SK-N-MC (cell line): Measurements from ENCODE around the gene RTCA.

ENCODE experiments used
- DNase-seq: peaks from one replicate; pipeline ENCODE4 v3.0.0-alpha.2; 2011; ENCODE audit warnings: low read depth, low spot score
- H3K27ac ChIP-seq: fragments of 200-600 bp; sonication (generic); 2 replicates; pipeline ENCODE4 v1.5.1; 2016; ENCODE audit warnings: mixed run types
- H3K36me3 ChIP-seq: fragments of 200-600 bp; sonication (generic); 2 replicates; pipeline ENCODE4 v1.6.1; 2017; ENCODE audit warnings: antibody characterized with exemption, low read length, mixed read lengths; ENCODE audit not compliant: insufficient read depth
- H3K4me3 ChIP-seq: fragments of 200-600 bp; sonication (generic); 2 replicates; pipeline ENCODE4 v1.5.1; 2016
- H3K9ac ChIP-seq: fragments of 200-600 bp; sonication (generic); 2 replicates; pipeline ENCODE4 v1.8.0; 2017; ENCODE audit warnings: mixed run types, mixed read lengths; ENCODE audit not compliant: insufficient read length
- H3K9me3 ChIP-seq: fragments of 200-600 bp; sonication (generic); 2 replicates; pipeline ENCODE4 v1.6.1; 2017; ENCODE audit warnings: low read depth, mild to moderate bottlenecking, antibody characterized with exemption, low read length, moderate library complexity, mixed read lengths
- EZH2 ChIP-seq: fragments of 200-600 bp; sonication (generic); IDR thresholded peaks from one replicate; pipeline ENCODE4 v1.6.1; 2017; ENCODE audit warnings: antibody characterized with exemption
- FOXP2 ChIP-seq: optimal IDR thresholded peaks from 2 replicates; pipeline ENCODE3; 2011; ENCODE audit warnings: mild to moderate bottlenecking, moderate library complexity; ENCODE audit not compliant: insufficient read depth; ENCODE audit errors: extremely low read length, control extremely low read depth
- POLR2AphosphoS5 ChIP-seq: IDR thresholded peaks from 2 replicates; pipeline ENCODE4 v1.6.1; 2012; ENCODE audit warnings: mild to moderate bottlenecking, low read depth, low read length, borderline replicate concordance

RTCA gene

GRCh38 chr1:100304921-100305320, 38.9 kb downstream of the RTCA start:
- no peak overlapping the region for H3K9ac ChIP-seq

GRCh38 chr1:100305954-100306353, 39.9 kb downstream of the RTCA start:
- no peak overlapping the region for H3K27ac ChIP-seq
- no peaks in the 10 kb centered on the region for H3K36me3 ChIP-seq
- TF ChIP-seq POLR2AphosphoS5 (no peak), EZH2 (no peak), FOXP2 (no peak)
- no peak overlapping the region for H3K4me3 ChIP-seq
- no peaks in the 10 kb centered on the region for H3K9me3 ChIP-seq
- DNase-seq: no peak
- no peak overlapping the region for H3K9ac ChIP-seq

More at GRCh38 chr1:100304921-100305320, 38.9 kb downstream of the RTCA start:
- Histone ChIP-seq H3K9me3 (no peaks in the 10 kb centered on the region), H3K27ac (no peak overlapping the region), H3K36me3 (no peaks in the 10 kb centered on the region), H3K4me3 (no peak overlapping the region)
- no peak for DNase-seq
- TF ChIP-seq POLR2AphosphoS5 (no peak), FOXP2 (no peak), EZH2 (no peak)

GRCh38 chr1:100306735-100307313, 40.8 kb downstream of the RTCA start:
- DNase-seq: no peak
- H3K9ac ChIP-seq: no peak overlapping the region
- no peak overlapping the region for H3K4me3 ChIP-seq
- no peak overlapping the region for H3K27ac ChIP-seq
- H3K9me3 ChIP-seq: no peaks in the 10 kb centered on the region
- H3K36me3 ChIP-seq: no peaks in the 10 kb centered on the region
- TF ChIP-seq POLR2AphosphoS5 (no peak), EZH2 (no peak), FOXP2 (no peak)

- H3K27ac ChIP-seq: no peak overlapping the region
- TF ChIP-seq EZH2 (no peak), FOXP2 (no peak), POLR2AphosphoS5 (no peak)
- no peaks in the 10 kb centered on the region for H3K36me3 ChIP-seq
- H3K9ac ChIP-seq: no peak overlapping the region
- no peak overlapping the region for H3K4me3 ChIP-seq
- DNase-seq: no peak
- H3K9me3 ChIP-seq: no peaks in the 10 kb centered on the region
Measured at GRCh38 chr1:100308777-100309176, 42.8 kb downstream of the RTCA start.

- no peaks in the 10 kb centered on the region for H3K9me3 ChIP-seq
- no peak overlapping the region for H3K9ac ChIP-seq
- no peaks in the 10 kb centered on the region for H3K36me3 ChIP-seq
- TF ChIP-seq EZH2 (no peak), POLR2AphosphoS5 (no peak), FOXP2 (no peak)
- H3K4me3 ChIP-seq: no peak overlapping the region
- no peak overlapping the region for H3K27ac ChIP-seq
- DNase-seq: no peak
Measured at GRCh38 chr1:100309863-100310262, 43.8 kb downstream of the RTCA start.

- TF ChIP-seq EZH2: no peak
- TF ChIP-seq FOXP2: no peak
- Histone ChIP-seq H3K9ac (no peak overlapping the region), H3K4me3 (no peak overlapping the region), H3K36me3 (no peaks in the 10 kb centered on the region), H3K9me3 (no peaks in the 10 kb centered on the region), H3K27ac (no peak overlapping the region)
- no peak for DNase-seq
Measured at GRCh38 chr1:100313382-100313781, 47.4 kb downstream of the RTCA start.

GRCh38 chr1:100316622-100317021, 50.6 kb downstream of the RTCA start:
- Histone ChIP-seq H3K4me3 (no peak overlapping the region), H3K27ac (no peak overlapping the region), H3K9me3 (no peaks in the 10 kb centered on the region; the same call in 1 of the 2 replicates), H3K36me3 (no peaks in the 10 kb centered on the region), H3K9ac (no peak overlapping the region)
- no peak for TF ChIP-seq EZH2
- TF ChIP-seq POLR2AphosphoS5: no peak
- no peak for TF ChIP-seq FOXP2
- DNase-seq: no peak

GRCh38 chr1:100320311-100321099, 54.5 kb downstream of the RTCA start:
- Histone ChIP-seq H3K36me3 (no peaks in the 10 kb centered on the region), H3K4me3 (no peak overlapping the region), H3K9me3 (no peaks in the 10 kb centered on the region; the same call in 1 of the 2 replicates), H3K27ac (no peak overlapping the region), H3K9ac (no peak overlapping the region)
- DNase-seq: no peak
- TF ChIP-seq EZH2 (no peak), POLR2AphosphoS5 (no peak), FOXP2 (no peak)
